RPMI7951 (cell line): ENCODE data around the gene SAG. TPM values are rescaled to one million over a fixed set of nuclear protein-coding genes. Genes with fewer than 3 reads are reported as not detected.
"Not testable (repeated sequence)": the region's sequence is repeated elsewhere in the genome, so short reads cannot be mapped to it uniquely, and the experiment has no call there.

Experiments
- DNase-seq: peaks from one replicate; pipeline ENCODE4 v3.0.0-alpha.2; 2012; ENCODE audit warnings: low read depth
- total RNA-seq: library from RNA; depleted of rRNA; stranded (reverse); fragments of >200 nt; shearing (Covaris generic); gene quantifications from 2 replicates; pipeline ENCODE4 v1.2.3, GENCODE V29; 2014

SAG gene
- total RNA-seq, 1 experiment from 2014 or later = 0.12 TPM

DNA sequence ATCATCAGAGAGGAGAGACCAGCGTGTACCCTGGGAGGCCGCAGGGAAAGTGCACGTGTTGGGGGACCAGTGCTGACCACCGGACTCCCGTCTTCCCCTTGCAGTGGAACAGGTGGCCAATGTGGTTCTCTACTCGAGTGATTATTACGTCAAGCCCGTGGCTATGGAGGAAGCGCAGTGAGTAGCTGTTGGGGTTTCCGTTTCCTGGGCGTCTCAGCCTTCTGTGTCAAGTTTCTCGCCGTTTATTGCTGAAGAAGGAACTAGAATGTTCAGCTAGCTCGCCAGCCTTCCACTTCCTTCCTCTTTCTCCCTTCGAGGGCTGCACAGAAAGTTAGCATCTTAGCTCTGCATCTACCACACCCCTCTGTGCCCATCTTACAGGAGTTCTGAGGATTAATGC, 23.9 kb downstream of the SAG start:
- no peak for DNase-seq

DNA sequence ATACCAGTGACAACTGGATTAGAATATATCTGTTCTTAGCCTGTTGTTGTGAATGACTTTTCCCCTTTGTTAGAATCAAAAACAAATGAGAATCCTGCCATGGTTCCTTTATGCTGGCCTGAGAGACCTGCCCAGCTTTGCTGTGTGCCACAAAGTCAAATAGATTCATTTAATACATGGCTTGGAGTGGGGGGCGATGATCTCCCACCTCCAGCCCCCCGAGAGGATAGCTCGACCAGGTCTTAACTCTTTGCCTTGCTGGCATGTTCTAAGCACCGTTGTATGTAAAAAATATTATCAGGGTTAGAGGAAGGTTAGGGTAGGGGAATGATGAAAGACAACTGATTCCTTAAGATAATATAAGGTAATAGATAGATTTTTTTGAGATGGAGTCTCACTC, 24.5 kb downstream of the SAG start:
- DNase-seq = no peak

DNA sequence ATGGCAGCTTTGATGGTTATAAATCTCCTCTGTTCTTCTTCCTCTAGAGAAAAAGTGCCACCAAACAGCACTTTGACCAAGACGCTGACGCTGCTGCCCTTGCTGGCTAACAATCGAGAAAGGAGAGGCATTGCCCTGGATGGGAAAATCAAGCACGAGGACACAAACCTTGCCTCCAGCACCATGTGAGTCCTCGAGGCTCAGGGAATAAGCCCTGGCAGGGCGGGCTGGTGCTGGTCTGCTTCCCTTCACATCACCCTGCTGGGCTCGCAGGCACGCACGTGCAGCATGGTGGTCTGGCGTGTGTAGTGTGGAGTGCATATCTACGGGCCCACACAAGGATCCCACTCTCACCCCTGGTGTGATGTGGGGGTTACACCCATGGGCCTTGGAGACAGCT, 27.3 kb downstream of the SAG start:
- no peak for DNase-seq

DNA sequence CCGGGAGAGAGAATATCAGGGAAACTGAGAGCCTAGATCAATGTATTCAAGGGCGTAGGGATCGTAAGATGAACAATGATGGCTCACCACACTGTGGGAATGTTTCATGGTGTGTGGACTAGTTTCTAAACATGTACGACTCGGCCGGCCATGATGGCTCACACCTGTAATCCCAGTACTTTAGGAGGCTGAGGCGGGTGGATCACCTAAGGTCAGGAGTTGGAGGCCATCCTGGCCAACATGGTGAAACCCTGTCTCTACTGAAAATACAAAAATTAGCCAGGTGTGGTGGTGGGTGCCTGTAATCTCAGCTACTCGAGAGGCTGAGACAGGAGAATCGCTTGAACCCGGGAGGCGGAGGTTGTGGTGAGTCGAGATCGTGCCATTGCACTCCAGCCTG, 28.5 kb downstream of the SAG start:
- not testable (repeated sequence) for DNase-seq

GRCh38 chr2:233336541-233336940, 28.9 kb downstream of the SAG start:
- DNase-seq = no peak

DNA sequence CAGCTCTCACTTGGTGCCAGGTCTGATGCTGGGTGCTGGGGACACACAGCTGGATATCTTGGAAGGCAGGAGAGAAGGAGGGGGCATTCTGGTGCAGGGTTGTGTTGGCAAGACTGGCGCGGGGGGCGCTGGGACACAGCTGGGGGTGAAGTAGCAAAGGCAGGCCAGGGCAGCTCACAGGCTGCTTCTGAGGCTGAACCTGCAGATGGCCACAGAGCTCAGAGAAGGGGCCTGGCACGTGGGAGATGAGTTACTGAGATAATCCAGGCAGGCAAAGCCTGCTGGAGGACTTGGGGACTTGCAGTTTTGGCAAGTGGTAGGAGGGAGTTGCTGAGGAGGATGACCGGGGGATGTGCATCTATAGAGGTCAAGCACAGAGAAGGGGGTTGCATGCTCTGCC, 30.4 kb downstream of the SAG start:
- DNase-seq = peak; percentile 51

DNA sequence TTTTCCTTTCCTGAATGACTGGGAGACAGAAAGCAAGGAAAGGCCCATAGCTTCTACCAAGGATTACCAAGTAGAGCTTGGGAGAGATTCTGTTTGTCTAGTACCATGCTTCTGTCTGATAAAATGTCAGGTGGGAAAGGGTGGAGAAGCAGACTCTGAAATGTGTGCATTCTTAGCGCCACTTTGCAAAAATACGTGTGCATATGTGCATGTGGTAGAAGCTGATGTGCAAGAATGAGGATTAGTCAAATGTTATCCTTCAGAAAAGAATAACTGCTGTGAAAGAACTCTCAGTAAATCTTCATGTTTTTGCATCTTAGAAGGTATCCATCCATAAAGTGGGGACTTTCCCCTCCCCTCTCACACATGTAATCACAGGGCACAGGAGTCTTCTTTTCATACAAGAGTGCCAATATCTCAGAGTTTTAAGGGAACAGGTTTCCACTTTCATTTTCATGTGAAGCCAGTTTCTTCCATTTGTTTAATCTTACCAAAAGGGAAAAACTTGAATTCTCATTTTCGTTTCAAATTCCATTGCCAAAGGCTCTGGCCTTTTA, 31.3 kb downstream of the SAG start:
- DNase-seq = no peak

GRCh38 chr2:233339427-233339826, 31.8 kb downstream of the SAG start:
- no peak for DNase-seq

- no peak for DNase-seq
Observed at GRCh38 chr2:233341296-233341695, 33.7 kb downstream of the SAG start.

DNA sequence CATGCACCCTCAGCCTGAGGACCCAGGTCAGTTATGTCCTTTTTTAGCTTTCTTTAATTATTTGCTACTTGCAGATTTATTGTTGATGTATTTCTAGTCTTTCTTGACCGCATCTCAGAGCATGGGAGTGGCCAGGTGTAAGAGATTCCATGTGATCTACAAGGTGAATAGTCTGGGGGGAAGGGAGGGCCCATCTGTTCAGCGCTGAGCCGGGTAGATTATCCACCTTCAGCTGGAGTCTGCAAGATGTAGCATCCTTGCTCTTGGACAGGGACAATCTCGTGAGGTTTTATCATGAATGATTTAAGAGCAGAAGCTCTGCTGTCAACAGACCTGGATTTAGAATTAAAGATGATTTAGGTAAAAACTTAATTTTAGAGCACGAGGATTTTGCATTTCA, 34.7 kb downstream of the SAG start:
- no peak for DNase-seq

- no peak for DNase-seq
Observed at GRCh38 chr2:233343171-233343705, 35.6 kb downstream of the SAG start.

- peak; percentile 55 for DNase-seq
Observed at GRCh38 chr2:233346376-233346775, 38.8 kb downstream of the SAG start.

DNA sequence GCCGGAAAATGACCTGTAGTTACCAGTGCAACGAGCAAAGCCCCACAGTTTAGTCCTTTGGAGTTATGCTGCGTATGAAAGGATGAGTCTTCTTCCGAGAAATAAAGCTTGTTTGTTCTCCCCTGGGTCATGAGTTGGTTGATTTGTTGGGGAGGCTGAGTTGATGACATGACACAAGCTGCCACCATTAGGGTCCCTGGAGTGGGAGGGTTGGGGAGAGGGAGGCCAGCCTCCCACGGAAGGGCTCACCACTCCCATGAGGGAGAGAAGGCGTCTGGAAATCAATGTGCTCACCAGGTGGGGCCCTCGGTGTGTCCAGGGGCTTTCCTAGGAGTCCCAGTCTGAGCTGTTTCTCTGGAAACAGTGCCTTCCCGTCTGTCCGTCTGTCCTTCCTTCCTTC, 39.3 kb downstream of the SAG start:
- DNase-seq = no peak

- DNase-seq = peak; percentile 81
Observed at GRCh38 chr2:233349005-233349998, 41.7 kb downstream of the SAG start.

- DNase-seq = peak; percentile 99
Observed at GRCh38 chr2:233350708-233351107, 43.1 kb downstream of the SAG start.

GRCh38 chr2:233351423-233351822, 43.8 kb downstream of the SAG start:
- peak; percentile 82 for DNase-seq

DNA sequence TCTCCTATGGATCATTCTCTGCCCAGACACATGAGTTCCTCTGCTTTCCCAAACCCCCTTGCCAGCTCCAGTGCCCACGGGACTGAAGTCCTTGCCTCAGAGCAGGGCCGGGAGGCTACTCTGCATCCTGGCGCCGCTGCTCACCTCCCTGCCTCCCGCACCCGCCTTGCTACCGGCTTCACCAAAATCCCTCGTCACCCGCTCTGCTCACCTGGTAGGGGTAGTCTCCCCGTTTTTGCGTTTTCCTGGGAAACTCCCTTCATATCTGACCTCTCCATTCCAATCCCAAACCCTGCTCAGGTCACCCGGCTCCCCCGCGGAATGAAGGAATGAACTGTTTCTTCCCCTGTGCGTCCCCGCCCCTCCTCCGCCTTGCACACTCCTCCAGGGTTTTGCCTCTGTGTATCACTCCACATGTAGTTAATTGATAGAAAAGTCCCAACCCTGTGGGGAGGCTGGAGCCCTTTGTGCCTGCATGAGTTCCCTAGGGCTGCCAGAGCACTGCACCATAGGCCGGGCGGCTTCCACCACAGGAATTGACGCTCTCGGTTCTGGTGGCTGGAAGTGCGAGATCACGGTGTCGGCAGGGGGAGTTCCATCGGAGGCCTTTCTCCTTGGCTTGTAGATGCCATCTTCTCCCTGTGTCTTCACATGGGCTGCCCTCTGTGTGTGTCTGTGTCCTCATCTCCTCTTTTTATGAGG, 44.7 kb downstream of the SAG start:
- DNase-seq = no peak

DNA sequence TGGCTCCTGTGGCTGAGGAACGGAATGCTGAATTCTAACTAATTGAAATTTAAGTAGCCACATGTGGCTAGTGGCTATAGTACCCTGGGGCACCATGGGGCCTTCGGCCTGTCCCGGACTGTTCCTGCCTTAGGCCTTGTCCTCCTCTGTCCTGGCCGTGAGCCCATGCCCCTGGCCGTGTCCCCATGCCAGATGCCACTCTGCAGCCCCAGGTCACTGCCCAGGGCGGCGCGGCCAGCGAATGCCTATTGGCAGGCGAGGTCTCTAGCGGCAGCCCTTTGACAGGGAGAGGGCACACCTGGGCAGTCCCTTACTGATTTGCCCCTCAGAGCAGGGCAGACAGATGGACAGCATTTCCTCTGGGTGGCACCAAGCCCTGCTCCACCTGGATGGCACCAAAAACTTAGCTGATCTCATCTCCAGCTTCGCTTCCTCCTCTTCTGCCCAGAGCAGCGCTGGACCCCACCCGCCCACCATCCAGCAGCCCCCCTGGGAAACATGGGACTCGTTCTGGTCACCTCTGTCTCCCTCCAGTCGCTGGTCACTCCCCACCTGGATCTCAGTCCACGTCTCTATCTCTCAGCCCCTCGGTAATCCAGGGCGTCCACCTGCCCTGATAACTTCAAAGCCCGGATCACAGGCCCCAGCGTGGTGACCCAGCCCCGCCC, 45.6 kb downstream of the SAG start:
- DNase-seq = no peak

DNA sequence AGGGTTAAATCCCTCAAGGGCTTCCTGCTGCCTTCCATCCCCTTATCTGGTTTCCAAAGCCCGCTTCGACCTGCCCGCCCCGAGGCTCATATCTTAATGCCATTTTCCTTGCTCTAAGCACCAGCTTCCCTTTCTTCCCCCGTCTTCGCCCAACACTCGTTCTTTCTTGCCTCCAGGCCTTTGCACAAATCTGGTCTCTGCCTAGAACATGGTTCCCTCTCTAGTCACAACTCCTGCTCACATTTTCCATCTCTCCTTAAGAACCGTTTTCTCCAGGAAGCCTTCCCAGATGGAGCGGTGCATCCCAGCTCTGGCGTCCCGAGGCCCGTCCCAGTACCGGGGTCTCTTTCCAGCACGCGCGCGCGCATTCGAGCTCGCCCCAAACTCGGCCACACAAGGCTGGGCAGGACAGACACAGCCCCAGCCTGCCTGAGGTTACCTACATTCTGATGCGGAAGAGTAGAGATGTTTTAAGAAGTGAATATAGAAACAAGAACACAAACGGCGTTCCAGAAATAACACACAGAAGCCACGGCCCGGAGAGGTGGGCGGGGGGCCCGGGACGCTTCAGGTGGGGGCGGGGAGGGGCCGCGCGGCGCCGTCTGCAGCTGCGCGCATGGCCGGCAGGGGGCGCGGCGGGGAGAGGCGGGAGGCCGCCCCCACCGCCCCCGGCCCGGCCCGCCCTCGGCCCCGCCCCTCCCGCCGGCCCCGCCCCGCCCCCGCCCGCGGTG, 46.3 kb downstream of the SAG start, which contains the start of gene DGKD:
Gene DGKD (plus strand): TSS at position 726 of the 731 bp plus-strand sequence. CDS start 25 bp downstream, outside the sequence.
- DNase-seq = peak; percentile 51

GRCh38 chr2:233354500-233354924, 46.9 kb downstream of the SAG start:
- no peak for DNase-seq
